Ovary (tissue), 9 donors: ENCODE results near the gene FBXO46. TPM values are rescaled to one million over a fixed set of nuclear protein-coding genes. Genes with fewer than 3 reads are reported as not detected.

Experiments
- DNase-seq, 5 donors: peaks; one replicate each; pipeline ENCODE4 v3.0.0-alpha.2; 2019 to 2020
- H3K27ac ChIP-seq, 2 donors: fragments of 200-600 bp; one replicate each; pipeline versions ENCODE4 v1.5.1 to v1.8.0; 2019 to 2022
- H3K27me3 ChIP-seq: fragments of 200-600 bp; one replicate; pipeline ENCODE4 v1.8.0; 2022
- H3K36me3 ChIP-seq: fragments of 200-600 bp; sonication (generic); one replicate; pipeline ENCODE4 v1.5.1; 2019
- H3K4me1 ChIP-seq: one replicate; pipeline ENCODE4 v1.8.1; 2013; ENCODE audit warnings: mild to moderate bottlenecking, moderate library complexity; ENCODE audit not compliant: insufficient read depth
- H3K4me3 ChIP-seq: fragments of 200-600 bp; sonication (generic); one replicate; pipeline ENCODE4 v1.5.1; 2017
- H3K9me3 ChIP-seq, 2 donors: fragments of 200-600 bp in 1 of 2; sonication (generic) in 1 of 2; one replicate each; pipeline versions ENCODE4 v1.5.1 to v1.8.1; 2013 to 2019; ENCODE audit warnings: mild to moderate bottlenecking in 1 of 2, moderate library complexity in 1 of 2
- EP300 ChIP-seq: sonication (generic); formaldehyde crosslinking; IDR thresholded peaks from one replicate; pipeline ENCODE4 v1.6.1; 2017; ENCODE audit warnings: antibody characterized with exemption
- POLR2A ChIP-seq: fragments of 450-650 bp; IDR thresholded peaks from one replicate; pipeline ENCODE4 v1.6.1; 2017; ENCODE audit warnings: antibody characterized with exemption, mild to moderate bottlenecking, moderate library complexity
- WGBS, 3 donors: extraction: QIAGEN DNeasy Blood & Tissue Kit in 1 of 3; methylation state at CpG; one replicate each; pipeline versions ENCODE4 v1.1.5 to v1.1.7; 2013 to 2017; 5-methylcytosine and 5-hydroxymethylcytosine counted together
- intact Hi-C, 4 donors: fragments of 100-400 bp; cut with DNase I; formaldehyde crosslinking; loops; one replicate each; pipeline versions ENCODE4 v1.11.0 to v1.15.1; 2022 to 2023
- polyA plus RNA-seq, 2 donors: library from polyadenylated mRNA; stranded (reverse); fragments of 200-250 nt in 1 of 2; fragments of 350-450 nt in 1 of 2; fragmentation: Illumina TruSeq in 1 of 2; extraction: RNeasy Lipid Tissue Mini Kit (QIAGEN cat#74804) in 1 of 2; gene quantifications; one replicate each; pipeline ENCODE4 v1.2.3, GENCODE V29; 2013 to 2014
- total RNA-seq, 7 donors: library from RNA; depleted of rRNA in 2 of 7; stranded (reverse); fragments of >200 nt in 2 of 7; fragmentation: NEBNext Ultra II Directional in 3 of 7; extraction: Animal tissue kit (Norgen Biotek cat#: 25700) in 3 of 7; gene quantifications; one replicate each; pipeline versions ENCODE4 v1.1.0 to v1.2.4, GENCODE V29; 2016 to 2023
- TF ChIP-seq, protein P1 (sequence below), 3 donors: fragments of 450-650 bp in 2 of 3; fragments of 200-600 bp in 1 of 3; IDR thresholded peaks; one replicate each; pipeline versions ENCODE4 v1.5.1 to v1.8.0; 2016 to 2022; ENCODE audit warnings: antibody characterized with exemption in 3 of 3, mild to moderate bottlenecking in 1 of 3
- donor health status: DM: no; HTN: no; CAD: no; lungs with moderate emphysema.
- donor health status: DM: no; HTN: no; CAD: no.
- donor health status: Bipolar disorder and iron deficiency.
- donor health status: DM: yes; HTN: yes; CAD: no.
- donor health status: DM: no; HTN: no; CAD: no.
- donor health status: DM: yes; HTN: yes; CAD: no.

The FBXO46 gene
- total and polyA plus RNA-seq, 9 donors = 6.7 to 32.5 (median 18.4) TPM

DNA sequence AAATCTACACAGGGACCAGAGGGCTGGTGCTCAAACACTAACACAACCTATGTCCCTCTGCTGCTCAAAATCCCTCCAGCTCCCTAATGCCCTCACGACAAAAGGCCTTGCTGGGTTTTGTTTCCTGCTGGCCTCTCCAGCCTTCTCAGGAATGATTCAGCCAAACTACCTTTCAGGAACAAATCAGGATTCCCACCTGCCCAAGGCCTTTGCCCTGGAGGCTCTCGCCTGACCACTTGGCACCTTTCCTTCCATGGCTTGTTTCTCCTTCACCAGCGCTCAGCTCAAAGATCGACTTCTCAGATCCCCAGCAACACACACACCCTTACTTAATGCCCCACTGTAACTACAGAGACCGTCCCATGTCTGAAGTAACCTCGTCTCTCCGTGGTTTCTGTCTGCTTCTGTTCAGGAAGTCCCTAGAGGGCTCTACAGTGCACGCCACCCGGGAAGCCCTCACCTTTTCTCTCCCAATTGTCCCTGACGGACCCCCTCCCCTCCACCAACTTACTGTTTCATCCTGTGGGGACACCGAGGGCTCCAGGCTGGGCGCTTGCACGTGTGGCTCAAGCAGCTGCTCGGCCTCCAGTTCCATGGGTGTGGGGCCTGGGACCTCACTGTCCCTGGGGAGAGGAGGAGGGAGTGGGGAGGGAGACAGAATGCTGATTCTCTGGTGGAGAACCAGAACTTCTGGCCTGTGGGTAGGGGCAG, 41.6 kb upstream of the FBXO46 start:
- no peak overlapping the region for H3K4me3 ChIP-seq
- no peaks in the 10 kb centered on the region for H3K36me3 ChIP-seq
- H3K9me3 ChIP-seq = no peaks in the 10 kb centered on the region
- intact Hi-C loops = no loop called here
- no peaks in the 10 kb centered on the region for H3K27me3 ChIP-seq
- no peaks in the 10 kb centered on the region for H3K4me1 ChIP-seq
- peak overlapping the region in 1 of 2 donors; percentile 94 for H3K27ac ChIP-seq
- 77 to 81% (median 80%) methylated on average over 14 of the region's 14 CpGs for WGBS, 3 donors
- TF ChIP-seq EP300 = no peak
- peak in 4 of 5 donors; percentile 32 to 45 (median 42) for DNase-seq

DNA sequence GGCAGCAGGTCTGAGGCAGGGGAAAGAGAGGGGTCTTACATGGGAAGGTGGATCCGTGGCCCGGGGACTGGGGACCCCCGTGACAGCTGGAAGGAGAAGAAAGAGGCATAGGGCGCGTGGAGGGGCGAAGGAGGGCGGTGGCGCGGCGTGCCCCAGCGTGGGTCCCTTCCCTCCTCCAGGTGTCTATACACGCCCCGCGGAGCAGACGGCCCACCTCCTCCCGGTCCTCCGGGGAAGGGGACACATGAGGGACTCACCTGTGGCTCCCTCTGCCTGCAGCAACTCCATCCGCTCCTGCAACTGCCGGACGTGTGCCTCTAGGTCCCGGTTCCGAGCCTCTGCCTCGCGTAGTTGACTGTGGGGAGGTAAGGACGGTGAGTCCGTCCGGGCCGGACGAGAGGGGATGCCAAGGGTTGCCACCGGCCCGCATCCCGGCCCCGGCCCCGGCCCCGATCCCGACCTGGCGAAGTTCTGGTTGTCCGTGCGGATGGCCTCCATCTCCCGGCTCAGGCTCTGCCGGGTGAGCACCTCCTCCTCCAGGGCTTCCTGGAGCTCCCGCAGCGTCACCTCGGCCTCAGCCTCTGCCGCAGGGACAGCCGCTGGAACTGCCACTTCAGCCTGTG, 40.7 kb upstream of the FBXO46 start:
- intact Hi-C loops = loop anchor here in 2 of 4 donors (2.0 kb wide), 1 partner anchor 27 kb away; no protein-coding TSS in a partner anchor
- WGBS, 3 donors = 68 to 83% (median 71%) methylated on average over 46 of the region's 46 CpGs
- DNase-seq = peak; percentile 59 to 73 (median 71)

DNA sequence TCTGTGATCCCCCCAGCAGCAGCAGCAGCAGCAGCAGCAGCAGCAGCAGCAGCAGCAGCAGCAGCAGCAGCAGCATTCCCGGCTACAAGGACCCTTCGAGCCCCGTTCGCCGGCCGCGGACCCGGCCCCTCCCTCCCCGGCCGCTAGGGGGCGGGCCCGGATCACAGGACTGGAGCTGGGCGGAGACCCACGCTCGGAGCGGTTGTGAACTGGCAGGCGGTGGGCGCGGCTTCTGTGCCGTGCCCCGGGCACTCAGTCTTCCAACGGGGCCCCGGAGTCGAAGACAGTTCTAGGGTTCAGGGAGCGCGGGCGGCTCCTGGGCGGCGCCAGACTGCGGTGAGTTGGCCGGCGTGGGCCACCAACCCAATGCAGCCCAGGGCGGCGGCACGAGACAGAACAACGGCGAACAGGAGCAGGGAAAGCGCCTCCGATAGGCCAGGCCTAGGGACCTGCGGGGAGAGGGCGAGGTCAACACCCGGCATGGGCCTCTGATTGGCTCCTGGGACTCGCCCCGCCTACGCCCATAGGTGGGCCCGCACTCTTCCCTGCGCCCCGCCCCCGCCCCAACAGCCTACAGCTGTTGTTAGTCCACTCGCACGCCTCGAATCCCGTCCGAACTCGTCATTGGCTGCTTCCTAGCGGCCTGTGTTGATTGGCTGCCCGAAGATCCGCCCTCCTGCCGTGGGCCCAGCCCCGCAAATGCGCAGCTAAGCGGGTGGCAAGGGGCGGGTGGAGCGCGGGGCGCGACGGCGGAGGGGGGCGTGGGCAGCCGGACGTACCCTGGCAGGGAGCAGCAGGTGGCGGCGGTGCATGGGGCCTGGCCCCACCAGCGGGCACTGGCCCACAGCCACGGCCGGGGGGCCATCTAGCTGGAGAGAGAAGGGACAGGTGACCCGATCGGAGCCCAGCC, 39.8 kb upstream of the FBXO46 start:
- DNase-seq = peak; percentile 95 to 98 (median 97)
- peak overlapping the region; percentile 92 to 94 for H3K27ac ChIP-seq
- H3K4me3 ChIP-seq = peak overlapping the region; percentile 60
- intact Hi-C loops = loop anchor here in 2 of 4 donors (2.0 kb wide), 1 partner anchor 28 kb away; no protein-coding TSS in a partner anchor
- H3K36me3 ChIP-seq = no peaks in the 10 kb centered on the region
- TF ChIP-seq, protein P1, sequence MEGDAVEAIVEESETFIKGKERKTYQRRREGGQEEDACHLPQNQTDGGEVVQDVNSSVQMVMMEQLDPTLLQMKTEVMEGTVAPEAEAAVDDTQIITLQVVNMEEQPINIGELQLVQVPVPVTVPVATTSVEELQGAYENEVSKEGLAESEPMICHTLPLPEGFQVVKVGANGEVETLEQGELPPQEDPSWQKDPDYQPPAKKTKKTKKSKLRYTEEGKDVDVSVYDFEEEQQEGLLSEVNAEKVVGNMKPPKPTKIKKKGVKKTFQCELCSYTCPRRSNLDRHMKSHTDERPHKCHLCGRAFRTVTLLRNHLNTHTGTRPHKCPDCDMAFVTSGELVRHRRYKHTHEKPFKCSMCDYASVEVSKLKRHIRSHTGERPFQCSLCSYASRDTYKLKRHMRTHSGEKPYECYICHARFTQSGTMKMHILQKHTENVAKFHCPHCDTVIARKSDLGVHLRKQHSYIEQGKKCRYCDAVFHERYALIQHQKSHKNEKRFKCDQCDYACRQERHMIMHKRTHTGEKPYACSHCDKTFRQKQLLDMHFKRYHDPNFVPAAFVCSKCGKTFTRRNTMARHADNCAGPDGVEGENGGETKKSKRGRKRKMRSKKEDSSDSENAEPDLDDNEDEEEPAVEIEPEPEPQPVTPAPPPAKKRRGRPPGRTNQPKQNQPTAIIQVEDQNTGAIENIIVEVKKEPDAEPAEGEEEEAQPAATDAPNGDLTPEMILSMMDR (IDR thresholded peaks at IDR 0.05) = peak; percentile 96 to 99 (median 96)
- peak; percentile 20 for TF ChIP-seq POLR2A
- peak; percentile 66 for TF ChIP-seq EP300
- H3K9me3 ChIP-seq = no peaks in the 10 kb centered on the region
- H3K27me3 ChIP-seq = no peaks in the 10 kb centered on the region
- WGBS, 3 donors = 1 to 3% (median 2%) methylated on average over 51 to 79 of the region's 79 CpGs
- H3K4me1 ChIP-seq = peaks cover 14% of the 10 kb centered on the region

More for the DNA sequence above, 40.7 kb upstream of the FBXO46 start:
- H3K9me3 ChIP-seq = no peaks in the 10 kb centered on the region
- peak overlapping the region; percentile 60 for H3K4me3 ChIP-seq
- H3K36me3 ChIP-seq = no peaks in the 10 kb centered on the region
- no peaks in the 10 kb centered on the region for H3K27me3 ChIP-seq
- TF ChIP-seq, protein P1 (IDR thresholded peaks at IDR 0.05) = no peak
- TF ChIP-seq POLR2A (no peak), EP300 (no peak)
- peaks cover 4% of the 10 kb centered on the region for H3K4me1 ChIP-seq
- peak overlapping the region; percentile 92 to 94 for H3K27ac ChIP-seq

DNA sequence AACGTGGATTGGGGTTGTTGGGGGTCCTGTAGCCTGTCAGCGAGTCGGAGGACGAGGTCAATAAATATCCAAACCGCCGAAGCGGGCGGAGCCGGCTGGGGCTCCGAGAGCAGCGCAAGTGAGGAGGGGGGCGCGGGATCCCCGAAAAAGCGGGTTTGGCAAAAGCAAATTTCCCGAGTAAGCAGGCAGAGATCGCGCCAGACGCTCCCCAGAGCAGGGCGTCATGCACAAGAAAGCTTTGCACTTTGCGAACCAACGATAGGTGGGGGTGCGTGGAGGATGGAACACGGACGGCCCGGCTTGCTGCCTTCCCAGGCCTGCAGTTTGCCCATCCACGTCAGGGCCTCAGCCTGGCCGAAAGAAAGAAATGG, 39.1 kb upstream of the FBXO46 start:
- WGBS, 3 donors = 0% methylated on average over 28 of the region's 28 CpGs
- peak overlapping the region; percentile 60 for H3K4me3 ChIP-seq
- H3K9me3 ChIP-seq = no peaks in the 10 kb centered on the region
- DNase-seq = peak; percentile 72 to 81 (median 78)
- peak overlapping the region; percentile 92 to 94 for H3K27ac ChIP-seq
- no peaks in the 10 kb centered on the region for H3K27me3 ChIP-seq
- no peaks in the 10 kb centered on the region for H3K36me3 ChIP-seq
- intact Hi-C loops = loop anchor here (2.0 to 10.0 kb wide), 4 partner anchors 29 to 78 kb away; partner anchors contain the start of genes QPCTL (in 2 of the 4) and SNRPD2 (in 2 of the 4)
- H3K4me1 ChIP-seq = peaks cover 17% of the 10 kb centered on the region
- no peak for TF ChIP-seq EP300
- TF ChIP-seq POLR2A = no peak
- TF ChIP-seq, protein P1 (IDR thresholded peaks at IDR 0.05) = no peak
